GM12864 (cell line): ENCODE results near the gene SBK1.

Experiments used
- DNase-seq: peaks from one replicate; pipeline ENCODE4 v3.0.0-alpha.2; 2011; ENCODE audit warnings: low read depth
- H3K4me3 ChIP-seq: 2 replicates; pipeline ENCODE4 v1.5.1; 2011; ENCODE audit warnings: mild to moderate bottlenecking, low read depth, low read length, control low read depth
- TF ChIP-seq, protein P1 (sequence below): IDR thresholded peaks from 2 replicates; pipeline ENCODE4 v1.5.1; 2011; ENCODE audit warnings: low read depth, mild to moderate bottlenecking, moderate library complexity, low read length, control low read depth, inconsistent platforms; ENCODE audit errors: missing control alignments

Gene SBK1

DNA sequence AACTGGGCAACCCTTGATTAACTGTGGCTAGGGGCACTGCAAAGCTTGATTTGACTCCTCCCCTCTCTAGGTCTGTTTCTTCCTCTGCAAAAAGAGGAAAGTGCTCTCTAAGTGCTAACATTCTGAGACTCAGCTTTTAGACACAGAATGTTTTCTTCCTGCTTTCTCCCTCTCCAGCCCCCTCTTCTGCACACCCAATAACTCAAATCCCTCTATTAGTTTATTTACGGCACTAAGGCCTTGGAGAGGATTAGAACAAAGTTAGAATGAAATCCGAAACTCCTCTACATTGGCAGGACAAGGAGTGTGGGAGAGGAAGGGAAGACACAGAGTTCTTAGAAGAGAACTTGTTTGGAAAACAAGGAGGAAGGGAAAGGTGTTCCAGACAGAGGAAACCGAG lies 3.3 kb upstream of the SBK1 start:
- DNase-seq, result no peak
- no peak overlapping the region for H3K4me3 ChIP-seq
- TF ChIP-seq, protein P1, sequence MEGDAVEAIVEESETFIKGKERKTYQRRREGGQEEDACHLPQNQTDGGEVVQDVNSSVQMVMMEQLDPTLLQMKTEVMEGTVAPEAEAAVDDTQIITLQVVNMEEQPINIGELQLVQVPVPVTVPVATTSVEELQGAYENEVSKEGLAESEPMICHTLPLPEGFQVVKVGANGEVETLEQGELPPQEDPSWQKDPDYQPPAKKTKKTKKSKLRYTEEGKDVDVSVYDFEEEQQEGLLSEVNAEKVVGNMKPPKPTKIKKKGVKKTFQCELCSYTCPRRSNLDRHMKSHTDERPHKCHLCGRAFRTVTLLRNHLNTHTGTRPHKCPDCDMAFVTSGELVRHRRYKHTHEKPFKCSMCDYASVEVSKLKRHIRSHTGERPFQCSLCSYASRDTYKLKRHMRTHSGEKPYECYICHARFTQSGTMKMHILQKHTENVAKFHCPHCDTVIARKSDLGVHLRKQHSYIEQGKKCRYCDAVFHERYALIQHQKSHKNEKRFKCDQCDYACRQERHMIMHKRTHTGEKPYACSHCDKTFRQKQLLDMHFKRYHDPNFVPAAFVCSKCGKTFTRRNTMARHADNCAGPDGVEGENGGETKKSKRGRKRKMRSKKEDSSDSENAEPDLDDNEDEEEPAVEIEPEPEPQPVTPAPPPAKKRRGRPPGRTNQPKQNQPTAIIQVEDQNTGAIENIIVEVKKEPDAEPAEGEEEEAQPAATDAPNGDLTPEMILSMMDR, result no peak

DNA sequence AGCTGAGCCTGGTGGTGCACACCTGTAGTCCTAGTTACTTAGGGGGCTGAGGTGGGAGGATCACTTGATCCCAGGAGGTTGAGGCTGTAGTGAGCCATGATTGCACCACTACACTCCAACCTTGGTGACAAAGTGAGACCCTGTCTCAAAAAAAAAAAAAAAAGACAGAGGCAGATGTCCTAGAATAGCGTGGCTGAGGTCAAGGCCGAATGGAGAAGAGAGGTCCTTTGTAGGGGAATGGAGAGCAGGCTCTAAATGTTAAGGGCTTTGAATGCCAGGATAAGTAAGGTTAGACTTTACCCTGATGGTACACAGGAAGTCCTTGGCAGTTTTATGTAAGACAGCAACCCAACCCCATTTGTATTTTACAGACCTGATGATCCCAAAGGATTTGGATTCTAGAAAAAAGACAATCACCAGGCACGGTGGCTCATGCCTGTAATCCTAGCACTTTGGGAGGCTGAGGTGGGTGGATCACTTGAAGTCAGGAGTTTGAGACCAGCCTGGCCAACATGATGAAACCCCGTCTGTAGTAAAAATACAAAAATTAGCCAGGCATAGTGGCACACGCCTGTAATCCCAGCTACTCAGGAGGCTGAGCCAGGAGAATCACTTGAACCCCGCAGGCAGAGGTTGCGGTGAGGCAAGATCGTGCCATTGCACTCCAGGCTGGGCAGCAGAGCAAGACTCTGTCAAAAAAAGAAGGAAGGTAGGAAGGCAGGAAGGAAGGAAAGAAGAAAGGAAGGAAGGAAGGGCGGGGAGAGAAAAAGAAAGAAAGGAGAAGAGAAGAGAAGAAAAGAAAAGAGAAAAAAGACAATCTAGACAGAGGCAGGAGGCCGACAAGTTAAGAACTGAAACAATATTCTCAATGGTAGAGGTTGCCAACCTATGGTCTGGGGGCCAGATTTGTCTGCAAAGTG lies 2.1 kb upstream of the SBK1 start:
- TF ChIP-seq, protein P1, result no peak
- no peak for DNase-seq
- H3K4me3 ChIP-seq, result no peak overlapping the region

DNA sequence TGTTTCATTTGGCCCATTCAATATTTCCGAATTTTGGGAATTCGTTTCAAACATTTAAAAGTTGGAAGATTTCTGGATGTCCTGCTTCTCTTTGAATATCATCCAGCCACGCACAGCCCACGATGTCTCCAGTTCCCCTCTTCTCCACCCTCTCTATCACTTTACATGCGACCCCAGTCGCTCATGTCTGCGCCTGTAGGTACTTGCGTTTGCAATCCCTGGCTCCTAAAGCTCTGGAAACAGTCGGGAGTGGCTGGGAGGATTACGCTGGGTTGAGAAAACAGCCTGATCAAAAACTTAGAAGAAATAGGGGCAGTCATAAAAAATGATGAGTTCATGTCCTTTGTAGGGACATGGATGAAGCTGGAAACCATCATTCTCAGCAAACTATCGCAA lies 1.5 kb upstream of the SBK1 start:
- DNase-seq, result no peak
- TF ChIP-seq, protein P1, result no peak
- no peak overlapping the region for H3K4me3 ChIP-seq

DNA sequence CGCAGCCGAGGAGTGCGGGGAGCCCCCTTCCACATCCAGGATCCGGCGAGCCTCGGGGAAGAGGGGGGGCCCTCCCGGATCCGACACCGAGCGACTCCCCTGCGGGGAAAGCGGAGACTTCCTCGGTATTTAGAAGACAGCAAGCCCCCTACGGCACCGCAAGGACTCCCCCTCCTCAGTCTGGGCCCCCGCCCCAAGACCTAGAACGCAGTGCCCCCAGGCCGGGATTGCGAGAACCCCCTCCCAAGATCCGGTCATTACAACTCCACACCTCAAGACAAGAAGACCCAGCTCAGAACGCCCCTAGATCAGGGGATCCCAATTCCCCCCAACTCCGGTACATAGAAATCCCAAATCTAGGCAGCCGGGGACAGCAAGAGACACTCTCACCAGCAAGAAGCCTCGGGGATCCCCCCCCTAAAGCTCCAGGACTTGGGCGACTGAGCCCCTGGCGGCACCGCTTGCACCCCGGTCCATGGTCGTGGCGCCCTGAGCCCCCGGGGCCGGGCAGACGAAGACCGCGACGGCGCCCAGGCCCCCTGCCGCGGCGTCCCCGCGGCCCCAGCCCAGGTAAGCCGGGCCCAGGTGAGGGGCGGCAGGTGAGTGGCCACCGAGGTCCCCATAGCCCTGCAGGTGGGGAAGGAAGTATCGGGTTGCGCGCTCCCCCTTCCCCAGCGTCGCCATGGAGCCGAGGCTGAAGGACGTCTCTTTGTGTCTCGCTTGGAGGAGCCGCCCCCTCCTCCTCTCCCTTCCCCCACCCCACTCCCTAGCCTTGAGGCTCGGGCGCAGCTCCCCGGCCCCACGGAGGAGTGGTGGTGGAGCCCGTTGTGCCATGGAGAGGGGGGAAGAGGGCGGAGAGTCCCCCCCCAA lies 641 bp downstream of the SBK1 start:
- DNase-seq, result no peak
- TF ChIP-seq, protein P1, result no peak
- H3K4me3 ChIP-seq, result peak overlapping the region; percentile 40

DNA sequence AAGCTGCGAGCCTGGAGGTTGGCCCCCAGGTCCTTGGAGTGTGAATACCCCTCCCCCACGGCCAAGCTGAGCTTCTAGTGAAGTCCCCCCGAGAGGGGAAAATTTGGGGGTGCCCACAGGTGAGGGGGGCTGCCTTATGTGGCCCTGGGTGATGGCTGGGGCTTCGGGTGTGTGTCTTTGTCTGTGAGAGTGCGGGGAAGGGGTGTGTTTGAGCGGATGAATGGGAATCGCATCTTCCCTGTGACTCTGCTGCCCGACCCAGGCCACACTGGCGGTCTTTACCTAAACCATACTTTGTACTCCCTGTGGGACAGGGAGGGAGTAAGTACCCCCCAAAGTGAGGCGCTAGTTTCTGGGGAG lies 1.3 kb downstream of the SBK1 start:
- TF ChIP-seq, protein P1, result no peak
- DNase-seq, result no peak
- no peak overlapping the region for H3K4me3 ChIP-seq

DNA sequence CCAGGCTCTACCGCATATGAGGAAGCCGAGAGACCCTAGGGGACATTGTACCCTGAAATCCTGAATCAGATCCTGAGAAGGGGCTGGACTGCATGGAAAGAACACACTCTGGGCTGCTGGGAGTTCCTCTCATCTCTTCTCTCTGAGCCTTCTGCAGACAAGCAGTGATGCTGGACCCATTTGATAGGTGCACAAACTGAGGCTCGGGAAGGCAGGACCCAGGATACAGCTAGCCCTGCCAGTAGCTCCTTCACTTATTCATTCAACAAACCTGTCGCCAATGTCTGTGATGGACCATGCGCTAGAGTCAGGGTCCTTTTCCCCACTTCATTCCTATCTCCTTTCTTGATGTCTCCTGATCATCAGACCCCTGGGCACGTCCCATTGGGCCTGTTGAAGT lies 1.9 kb downstream of the SBK1 start:
- no peak overlapping the region for H3K4me3 ChIP-seq

More for the DNA sequence above, 1.9 kb downstream of the SBK1 start:
- TF ChIP-seq, protein P1, result no peak
- no peak for DNase-seq
